Esophagus mucosa (tissue), 1 donor: Measurements from ENCODE around the gene BMPR1A. TPM values are rescaled to one million over a fixed set of nuclear protein-coding genes. Genes with fewer than 3 reads are reported as not detected.
"Not testable (repeated sequence)": the region's sequence is repeated elsewhere in the genome, so short reads cannot be mapped to it uniquely, and the experiment has no call there.

ENCODE experiments used
- ATAC-seq: fragments of 200-7000 bp; cut with Tn5 transposase; one replicate; pipeline ENCODE4 v1.9.1; 2020
- total RNA-seq: library from RNA; stranded (reverse); gene quantifications from one replicate; pipeline ENCODE4 v1.2.4, GENCODE V29; 2023
- donor health status: DM: yes; HTN: yes; CAD: no.

BMPR1A gene
- total RNA-seq, 1 donor from 2014 or later: 17.3 TPM

DNA sequence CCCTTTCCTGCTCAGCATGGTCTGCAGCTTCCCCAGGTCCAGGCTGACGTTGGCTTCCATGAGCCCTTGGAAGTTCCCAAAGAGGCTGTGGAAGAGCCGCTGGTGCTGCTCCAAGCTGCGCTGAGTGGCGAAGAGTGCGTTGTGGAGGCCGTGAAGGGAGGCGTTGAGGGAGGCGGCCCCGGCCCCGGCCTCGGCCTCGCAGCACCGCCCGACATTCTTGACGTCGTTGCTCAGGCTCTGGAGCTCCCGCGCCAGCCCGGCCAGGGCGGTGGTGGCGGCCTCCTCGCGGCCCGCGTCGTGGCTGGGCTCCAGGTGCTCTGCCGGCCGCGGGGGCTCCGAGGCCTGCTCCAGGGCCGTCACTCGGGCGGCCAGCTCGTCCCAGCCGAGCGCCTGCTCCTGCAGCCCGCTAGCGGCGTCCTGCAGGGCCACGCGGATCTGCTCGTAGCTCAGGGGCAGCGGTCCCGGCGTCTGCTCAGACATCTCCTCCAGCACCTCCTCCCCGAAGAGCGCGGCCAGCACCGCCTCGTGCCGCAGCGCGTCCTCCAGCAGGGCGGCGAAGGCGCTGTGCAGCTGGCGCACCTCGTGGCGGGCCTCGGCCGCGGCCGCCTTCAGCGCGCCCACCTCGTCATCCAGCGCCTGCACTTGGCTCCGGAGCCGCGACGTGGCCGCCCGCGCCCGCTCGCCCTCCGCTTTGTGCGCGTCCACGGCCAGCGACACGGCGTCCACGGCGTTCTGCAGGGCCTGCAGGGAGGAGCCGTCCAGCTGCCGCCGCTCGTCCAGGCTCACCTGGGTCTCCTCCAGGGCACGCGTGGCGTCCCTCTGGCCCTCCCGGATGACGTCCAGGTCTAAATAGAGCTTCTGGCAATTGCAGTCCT lies 186.3 kb downstream of the BMPR1A start:
- ATAC-seq: no peak

DNA sequence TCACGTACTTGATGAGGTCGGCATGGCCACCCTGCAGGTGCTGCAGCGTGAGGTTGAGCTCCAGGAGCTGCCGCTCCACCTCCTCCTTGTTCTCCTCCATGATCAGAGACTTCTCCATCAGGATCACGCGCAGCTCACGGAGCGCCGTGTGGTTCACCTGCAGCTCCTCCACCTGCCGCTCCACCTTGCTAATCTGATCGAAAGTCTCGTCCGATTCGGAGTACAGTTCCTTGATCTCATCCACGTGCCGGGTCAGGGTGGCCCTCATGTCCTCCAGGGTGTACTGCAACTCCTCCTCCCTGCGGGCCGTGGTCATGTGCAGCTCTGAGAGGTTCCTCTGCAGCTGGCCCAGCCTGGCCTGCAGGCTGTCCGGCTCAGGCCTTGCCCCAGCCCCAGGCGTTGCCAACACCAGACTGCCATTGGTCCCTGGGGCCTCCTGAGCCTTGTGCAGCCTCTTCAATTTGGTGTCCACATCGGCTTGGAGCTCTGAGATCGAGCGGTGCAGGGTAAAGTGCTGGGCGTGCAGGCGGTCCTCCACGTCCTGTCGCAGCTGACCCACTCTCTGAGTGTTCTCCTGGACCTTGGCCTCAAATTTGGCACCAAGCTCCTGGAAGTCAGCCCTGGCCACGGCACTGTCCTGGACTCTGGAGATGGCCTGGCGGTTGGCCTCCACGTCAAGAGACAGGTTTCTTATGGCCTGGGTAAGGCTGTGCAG lies 187.1 kb downstream of the BMPR1A start:
- no peak for ATAC-seq

DNA sequence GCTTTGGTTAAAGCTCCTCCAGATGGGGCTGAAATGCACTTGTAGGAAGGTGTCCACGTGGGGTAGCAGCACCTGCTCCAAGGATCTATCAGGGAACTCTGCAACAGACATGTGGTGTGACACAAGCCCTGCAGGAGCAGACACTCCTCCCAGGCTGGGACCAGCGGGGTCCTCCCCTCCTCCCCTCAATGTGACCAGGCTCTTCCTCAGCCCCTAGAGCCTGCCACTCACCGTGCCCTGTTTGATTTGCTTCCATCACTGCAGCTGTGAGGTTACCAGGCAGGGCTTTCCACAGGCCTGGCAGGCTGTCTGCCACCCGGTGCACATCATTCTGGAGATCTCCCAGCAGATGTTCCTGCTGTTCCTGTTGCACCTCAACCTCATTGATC lies 187.6 kb downstream of the BMPR1A start:
- ATAC-seq: no peak

DNA sequence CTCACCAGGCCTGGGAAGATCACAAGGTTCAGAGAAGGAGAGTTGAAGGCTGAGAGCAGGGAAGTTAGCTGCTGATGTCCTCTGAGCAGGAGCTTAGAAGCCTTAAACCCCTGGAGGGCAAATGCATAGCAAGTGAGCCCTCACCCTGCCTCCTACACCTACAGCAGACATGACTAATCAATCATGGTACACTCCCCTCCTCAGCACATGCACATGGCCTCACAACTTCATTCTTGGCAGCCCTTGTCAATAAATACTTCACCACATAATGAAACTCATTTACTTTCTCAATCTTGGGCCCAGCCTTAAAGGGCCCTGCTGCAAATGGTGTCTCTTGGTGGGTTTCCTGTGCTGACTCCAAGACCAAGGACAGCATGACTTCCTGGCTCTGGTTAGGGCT lies 188.1 kb downstream of the BMPR1A start:
- peak; percentile 55 for ATAC-seq

DNA sequence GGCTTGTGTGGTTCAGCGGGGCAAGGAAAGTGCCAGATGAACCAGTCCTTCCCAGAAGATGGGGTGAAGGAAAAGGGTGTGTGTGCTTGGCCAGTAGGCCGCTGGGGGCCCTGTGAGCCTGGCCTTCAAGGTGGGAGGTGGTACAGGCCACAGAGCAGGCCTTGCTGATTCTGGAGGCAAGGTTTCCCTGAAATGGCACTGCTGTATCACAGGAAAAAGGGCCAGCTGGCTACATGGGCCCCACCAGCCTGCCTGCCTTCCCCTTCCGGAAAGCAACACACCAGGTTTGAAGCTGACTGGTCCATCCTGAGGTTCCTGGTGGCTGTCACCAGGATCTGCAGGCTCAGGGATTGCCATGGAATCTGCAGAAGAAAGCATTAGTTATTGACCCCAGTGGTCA lies 188.5 kb downstream of the BMPR1A start:
- ATAC-seq: no peak

DNA sequence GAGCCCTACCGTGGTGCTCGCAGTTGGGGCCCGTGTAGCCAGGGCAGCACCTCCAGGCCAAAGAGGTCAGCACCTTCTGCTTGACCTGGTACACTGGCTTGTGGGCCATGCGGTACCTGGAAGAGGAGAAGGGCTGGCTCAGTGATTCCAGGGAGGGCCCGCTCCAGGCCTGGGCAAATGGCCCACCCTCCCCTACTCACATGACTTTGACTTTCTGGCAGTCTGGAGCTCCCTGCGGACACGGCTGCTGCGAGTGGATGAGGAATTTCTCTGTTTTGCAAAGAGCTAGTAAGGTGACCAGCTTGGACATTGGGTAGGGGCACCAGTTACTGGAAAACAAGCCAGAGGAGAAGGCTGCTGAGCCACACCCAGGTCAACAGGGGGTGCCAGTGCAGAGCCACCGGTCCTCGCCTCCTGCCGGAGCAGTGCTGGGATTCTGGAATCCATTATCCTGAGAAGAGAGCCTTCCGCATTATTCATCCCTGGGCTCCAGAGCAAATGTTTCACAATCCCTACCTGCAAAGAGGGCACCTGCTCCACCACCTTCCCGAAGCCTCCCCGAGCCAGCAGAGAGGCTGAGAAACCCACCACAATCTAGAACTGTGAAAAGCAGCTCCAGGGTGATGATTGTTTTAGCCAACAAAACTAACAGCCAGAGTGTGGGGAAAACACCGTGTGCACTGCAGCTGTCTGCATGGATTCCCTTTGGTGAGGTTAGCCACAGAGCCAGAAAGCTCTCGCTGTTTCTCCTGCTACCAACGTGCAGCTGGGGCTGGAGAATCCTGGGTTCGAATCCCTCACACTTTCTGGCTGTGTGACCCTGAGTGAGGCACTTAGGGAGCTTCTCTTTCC lies 189.2 kb downstream of the BMPR1A start:
- no peak for ATAC-seq

DNA sequence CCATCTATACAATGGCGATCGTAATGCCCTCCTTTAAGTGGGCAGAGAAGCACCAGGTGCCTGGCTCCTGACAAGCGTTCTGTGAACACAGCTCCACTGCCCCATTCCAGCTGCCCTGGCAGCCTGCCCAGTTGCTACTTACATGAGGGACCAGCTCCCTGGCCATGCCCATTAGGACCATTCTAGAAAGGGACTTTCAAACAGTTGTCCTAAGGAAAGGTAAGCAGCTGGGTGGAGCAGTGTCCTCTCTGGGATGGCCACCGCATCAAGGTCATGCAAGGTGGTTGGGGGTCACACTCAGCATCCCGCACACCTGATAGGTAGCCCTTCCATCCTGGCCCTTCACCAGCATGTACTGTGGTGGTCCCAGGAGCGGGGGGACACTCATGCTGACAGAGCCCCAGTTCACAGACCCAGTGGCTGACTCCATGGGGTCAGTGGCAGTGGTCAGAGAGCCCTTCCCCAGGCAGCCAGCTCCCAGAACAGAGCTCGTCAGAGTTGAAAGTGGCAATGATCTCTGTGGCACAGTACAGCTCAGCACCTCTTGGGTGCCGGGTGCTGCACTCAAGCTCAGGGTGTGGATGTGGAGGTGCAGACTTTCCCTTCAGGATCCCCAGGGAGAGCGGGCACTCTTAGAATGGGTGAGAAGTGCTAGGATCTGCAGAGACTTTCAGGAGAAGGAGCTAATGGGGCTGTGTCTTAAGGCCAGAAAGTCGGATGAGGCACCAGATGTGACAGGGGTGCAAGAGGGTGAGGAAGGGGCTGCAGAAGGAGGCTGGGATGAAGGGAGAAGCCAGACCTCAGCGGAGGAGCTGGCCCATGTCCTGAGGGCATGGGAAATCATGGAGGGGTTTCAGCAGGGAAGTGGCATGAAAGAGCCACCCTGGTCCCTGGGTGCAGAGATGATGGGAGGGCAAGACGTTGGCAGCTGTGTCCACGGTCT lies 190.1 kb downstream of the BMPR1A start:
- ATAC-seq: no peak

DNA sequence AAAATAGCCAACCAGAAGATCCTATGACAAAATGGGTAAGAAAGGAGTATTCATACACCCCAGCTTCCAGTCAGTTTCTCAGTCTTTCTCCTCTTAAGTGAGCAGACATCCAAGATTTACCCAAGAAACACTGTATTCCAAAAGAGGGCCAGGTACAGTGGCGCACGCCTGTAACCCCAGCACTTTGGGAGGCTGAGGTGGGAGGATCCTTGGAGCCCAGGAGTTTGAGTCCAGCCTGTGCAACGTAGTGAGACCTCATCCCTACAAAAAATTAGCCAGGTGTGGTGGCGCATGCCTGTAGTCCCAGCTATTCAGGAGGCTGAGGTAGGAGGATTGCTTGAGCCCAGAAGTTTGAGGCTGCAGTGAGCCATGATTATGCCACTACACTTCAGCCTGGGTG lies 191.4 kb downstream of the BMPR1A start:
- ATAC-seq: not testable (repeated sequence)

DNA sequence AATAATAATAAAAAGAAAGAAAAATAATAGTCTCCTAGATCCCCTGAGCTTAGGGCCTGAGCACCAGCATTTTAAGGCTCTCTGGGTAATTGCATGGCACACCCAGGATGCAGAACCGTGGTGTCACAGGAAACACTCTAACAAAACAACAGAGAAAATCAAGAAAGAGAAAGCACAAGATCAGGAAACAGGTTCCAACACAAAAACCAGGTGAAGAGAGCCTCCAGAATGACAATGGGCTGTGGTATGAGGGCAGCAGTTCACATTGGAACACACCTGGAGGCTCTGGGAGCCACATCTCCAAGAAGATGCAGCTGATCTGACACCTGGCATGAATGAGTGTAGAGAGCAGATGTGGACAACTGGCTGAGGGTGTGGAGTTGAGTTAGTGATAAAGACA lies 193.9 kb downstream of the BMPR1A start:
- peak; percentile 37 for ATAC-seq

DNA sequence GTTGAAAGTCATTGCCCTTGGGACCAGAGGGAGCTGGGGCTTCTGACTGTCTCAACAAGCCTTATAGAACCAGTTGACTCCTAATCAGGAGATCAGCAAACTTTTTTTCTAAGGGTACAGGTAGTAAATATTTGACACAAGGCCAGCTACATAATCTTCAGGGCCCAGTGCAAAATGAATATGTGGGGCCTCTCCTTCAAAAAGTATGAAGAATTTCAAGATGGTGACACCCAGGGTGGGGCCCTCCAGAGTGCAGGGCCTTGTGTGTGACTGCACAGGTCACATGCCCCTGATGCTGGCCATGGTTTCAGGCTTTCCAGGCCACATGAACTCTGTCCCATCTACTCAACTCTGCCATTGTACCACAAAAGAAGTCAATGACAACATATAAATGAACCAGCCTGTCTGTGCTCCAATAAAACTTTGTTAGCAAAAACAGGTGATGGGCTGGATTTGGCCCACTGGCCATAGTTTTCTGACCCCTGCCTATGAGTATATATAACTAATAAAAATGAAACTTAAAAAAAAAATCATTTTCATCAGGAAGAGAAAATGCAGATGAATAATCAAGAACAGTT lies 194.9 kb downstream of the BMPR1A start:
- peak; percentile 78 for ATAC-seq

DNA sequence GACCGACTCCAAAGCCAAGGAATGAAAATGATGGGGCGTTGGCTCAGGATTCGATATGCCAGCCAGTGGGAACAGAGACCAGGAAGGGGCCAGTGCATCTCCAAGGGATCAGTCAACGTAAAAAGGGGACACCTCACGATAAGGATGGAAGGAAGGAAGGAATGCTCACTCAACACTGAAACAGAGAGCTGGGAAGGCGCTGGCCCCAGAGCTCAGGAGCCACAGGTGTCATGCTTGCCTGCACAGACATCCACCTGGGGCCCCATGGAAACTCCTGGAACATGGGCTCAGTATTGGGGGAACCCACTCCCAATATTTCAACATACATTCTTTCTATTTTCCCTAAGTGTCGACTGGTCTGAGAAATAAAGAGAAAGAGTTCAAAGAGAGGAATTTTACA lies 195.7 kb downstream of the BMPR1A start:
- no peak for ATAC-seq

DNA sequence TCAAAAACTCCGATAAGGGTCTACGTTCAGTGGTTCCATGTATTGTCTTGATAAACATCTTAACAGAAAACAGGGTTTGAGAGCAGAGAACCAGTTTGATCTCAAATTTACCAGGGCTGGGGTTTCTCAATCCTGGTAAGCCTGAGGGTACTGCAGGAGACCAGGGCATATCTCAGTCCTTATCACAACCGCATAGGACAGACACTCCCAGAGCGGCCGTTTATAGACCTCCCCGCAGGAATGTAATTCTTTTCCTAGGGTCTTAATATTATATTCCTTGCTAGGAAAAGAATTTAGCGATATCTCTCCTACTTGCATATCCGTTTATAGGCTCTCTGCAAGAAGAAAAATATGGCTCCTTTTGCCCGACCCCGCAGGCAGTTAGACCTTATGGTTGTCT lies 196.3 kb downstream of the BMPR1A start:
- ATAC-seq: not testable (repeated sequence)

DNA sequence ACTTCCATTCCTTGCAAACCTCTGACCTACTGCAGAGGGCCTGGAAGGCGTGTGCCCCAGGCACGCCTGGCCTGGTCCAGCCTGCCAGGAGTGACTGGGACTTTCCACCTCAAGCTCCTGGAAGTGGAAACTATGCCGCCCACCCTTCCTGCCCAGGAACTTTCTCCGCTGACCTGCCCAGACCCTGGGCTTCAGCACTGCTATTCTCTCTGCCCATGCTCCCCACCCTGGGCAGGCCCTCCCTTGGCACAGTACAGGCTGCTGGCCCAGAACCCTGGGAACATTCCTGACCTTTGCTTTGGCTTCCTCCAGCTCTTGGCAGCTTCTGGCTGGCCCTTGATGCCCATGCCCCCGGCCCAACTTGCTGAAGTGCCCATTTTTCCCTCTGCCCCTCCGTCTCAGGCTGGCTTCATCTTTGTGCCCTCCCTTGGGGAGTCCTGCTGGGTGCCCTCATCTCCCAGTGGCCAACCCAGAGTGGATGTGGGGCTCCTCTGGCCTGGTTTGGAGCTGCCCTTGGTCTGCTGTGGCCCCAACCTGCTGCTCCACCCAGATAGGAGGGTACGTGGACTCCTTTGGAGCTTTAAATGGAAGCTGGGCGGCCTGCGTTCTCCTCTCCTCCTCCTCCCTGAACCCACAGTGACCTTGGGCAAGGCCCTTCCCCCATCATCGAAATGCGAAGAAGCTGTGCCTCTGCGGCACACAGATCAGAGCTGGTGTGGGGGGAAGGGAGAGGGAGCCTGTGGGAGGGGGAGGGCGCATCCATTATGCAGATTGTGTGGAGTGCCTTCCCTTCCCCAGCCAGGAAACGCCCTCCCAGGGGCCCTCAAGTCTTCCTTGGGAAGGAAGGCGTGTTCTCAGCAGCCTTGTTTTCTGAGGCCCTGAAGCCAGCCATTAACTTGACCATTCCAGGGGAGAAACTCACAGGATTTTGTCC lies 197.6 kb downstream of the BMPR1A start:
- ATAC-seq: peak; percentile 52

DNA sequence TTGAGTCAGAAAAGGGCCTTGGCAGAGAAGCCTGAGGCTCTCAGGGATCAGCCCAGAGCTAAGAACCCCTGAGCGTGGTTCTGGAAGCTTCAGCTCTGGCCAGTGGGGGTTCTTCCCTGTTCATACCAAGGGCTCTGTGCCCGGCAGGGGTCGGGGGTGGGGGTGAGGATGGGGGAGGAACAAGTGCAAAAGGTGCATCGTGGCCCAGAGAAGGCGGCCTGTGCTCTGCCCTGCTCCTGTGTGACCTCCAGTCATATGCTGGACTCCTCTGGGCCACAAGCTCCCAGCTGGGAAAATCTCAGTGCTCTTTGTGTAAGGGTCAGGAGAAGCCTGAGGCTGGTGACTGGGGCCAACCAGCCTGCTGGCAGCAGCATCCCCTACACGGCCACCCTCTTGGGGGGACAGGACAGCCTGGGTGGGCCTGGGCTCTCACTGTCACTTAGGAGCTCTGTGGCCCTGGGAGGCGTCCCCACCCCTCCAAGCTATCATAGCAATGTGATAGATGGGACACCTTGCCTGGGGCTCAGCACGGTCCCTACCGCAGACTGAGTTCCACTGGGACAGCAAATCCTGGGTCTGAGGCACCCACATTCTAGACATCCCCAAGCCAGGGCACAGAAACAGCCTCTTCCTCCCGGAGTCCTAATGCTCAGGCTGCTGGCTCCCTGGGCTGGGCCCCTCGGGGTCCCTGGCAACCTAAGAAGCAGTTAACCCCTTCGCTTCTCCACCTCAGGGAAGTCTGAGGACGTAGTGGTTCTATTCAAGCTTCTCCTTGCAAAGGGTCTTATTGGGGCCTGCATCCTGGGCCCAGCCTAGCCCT lies 198.5 kb downstream of the BMPR1A start:
- ATAC-seq: no peak

DNA sequence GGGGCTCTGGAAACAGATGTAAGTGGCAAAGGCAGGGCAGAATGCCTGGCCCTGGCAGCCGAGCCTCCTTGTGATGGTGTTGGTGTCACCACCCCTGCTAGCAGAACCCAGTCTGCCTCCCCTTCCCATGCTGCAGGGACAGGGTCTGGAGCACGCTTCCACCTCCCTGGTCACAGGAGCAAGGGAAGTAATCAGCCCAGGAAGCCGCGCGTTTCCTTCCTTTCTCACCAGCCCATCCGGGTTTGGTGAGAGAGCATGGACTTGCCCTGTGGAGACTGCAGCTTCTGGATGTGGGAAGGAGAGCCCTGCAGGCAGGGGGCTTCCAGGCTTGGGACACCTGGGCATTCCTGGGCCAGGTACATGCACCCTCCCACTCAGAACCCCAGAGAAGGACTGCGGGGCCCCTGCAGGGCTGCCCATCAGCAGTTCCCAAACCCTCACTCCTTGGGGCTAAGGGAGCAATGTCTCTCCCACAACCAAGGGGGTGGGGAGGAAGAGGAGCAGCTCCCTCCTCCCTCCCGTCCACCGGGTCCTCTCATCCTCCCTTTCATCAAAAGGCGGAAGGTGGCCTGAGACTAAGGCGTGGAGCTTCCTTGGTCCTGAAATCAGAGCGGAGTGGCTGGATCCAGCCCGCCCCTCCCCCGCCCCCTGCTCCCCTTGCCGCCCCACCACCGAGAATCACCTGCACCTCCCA lies 199.2 kb downstream of the BMPR1A start:
- no peak for ATAC-seq

DNA sequence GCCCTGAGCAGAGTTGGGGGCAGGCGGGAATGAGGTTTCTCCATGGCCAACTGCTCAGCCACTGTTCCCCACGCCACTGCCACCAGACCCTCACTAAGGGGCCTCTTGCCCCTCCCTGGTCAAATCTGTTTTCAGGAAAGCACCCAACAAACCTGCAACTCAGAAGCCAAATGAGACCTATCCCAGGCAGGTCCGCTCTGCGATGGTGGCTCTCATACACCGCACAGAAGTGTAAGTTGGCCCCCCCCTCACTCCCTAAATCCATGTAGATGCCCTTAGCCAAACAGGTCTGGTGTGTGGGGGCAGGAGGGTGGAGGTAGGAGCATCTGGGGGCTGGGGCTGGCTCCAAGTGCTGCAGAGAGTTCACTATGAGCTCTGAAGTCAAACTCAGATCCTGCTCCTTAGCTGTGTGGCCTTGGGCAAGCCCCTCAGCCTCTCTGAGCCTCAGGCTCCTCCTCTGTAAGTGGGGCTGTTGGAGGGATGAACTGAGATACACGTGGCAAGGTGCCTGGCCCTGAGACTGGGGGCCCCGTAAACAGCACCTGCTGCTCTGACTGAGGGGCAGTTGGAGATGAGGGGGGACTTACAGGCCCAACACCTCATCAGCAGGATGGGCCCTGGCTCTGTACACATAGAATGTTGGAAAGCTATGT lies 199.9 kb downstream of the BMPR1A start:
- no peak for ATAC-seq

DNA sequence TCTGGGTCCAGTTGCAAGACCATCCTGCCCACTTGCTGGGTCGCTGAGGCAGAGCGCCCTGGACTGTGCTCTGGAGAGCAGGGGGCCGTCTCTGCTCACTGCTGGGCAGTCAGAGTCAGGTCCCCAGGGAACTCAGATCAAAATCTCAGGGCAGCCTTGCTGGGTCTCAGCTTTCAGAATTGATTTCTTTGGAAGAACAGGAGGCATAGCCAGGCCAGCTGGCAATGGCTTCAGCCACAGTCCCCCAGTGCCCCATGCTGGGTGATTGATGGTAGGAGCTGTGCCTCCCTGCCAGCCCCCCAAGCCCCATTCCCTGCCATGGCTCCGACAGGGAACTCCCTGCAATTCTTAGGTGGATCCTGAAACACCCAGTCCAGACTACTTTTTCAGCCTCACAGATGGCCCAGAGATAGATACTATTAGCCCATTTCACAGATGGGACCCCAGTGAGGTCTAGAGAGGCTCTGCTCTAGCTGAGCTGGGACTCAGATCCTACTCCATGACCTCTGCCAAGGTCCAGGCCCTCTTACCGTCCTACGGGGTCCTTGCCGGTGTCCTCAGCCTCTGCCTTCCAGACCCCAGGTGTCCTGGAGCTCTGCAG lies 200.5 kb downstream of the BMPR1A start:
- ATAC-seq: no peak
